Measurements from ENCODE around the gene GCNT1.
A peak's percentile ranks its signal among the peaks of the same experiment; 100 is the strongest.
"Not testable (repeated sequence)": the region's sequence is repeated elsewhere in the genome, so short reads cannot be mapped to it uniquely, and the experiment has no call there.

GCNT1 gene

GRCh38 chr9:76456202-76456926, 2.6 kb upstream of the GCNT1 start:
- FAIRE-seq, result peak; percentile 89
- peak; percentile 61 for DNase-seq (ENCODE audit: insufficient read length, low spot score)
- no peak for TF ChIP-seq POLR2A (IDR thresholded peaks at IDR 0.05; ENCODE audit: low read depth, low read length)

- DNase-seq (ENCODE audit: insufficient read length, low spot score) (peak; percentile 79), FAIRE-seq (peak; percentile 93)
- TF ChIP-seq POLR2A (IDR thresholded peaks at IDR 0.05; ENCODE audit: low read depth, low read length), result no peak
These were observed 983 bp downstream of the GCNT1 start for GRCh38 chr9:76459694-76460635.

GRCh38 chr9:76462126-76462525, 3.1 kb downstream of the GCNT1 start:
- TF ChIP-seq POLR2A (IDR thresholded peaks at IDR 0.05; ENCODE audit: low read depth, low read length), result no peak
- DNase-seq (ENCODE audit: insufficient read length, low spot score) (no peak), FAIRE-seq (no peak)

GRCh38 chr9:76463211-76463610, 4.2 kb downstream of the GCNT1 start:
- DNase-seq (ENCODE audit: insufficient read length, low spot score), result no peak
- FAIRE-seq, result no peak
- no peak for TF ChIP-seq POLR2A (IDR thresholded peaks at IDR 0.05; ENCODE audit: low read depth, low read length)

- no peak for TF ChIP-seq POLR2A (IDR thresholded peaks at IDR 0.05; ENCODE audit: low read depth, low read length)
- DNase-seq (ENCODE audit: insufficient read length, low spot score), result no peak
- no peak for FAIRE-seq
These were observed 5.7 kb downstream of the GCNT1 start for GRCh38 chr9:76464706-76465105.

GRCh38 chr9:76465442-76466298, 6.7 kb downstream of the GCNT1 start:
- DNase-seq (ENCODE audit: insufficient read length, low spot score), result no peak
- no peak for FAIRE-seq
- TF ChIP-seq POLR2A (IDR thresholded peaks at IDR 0.05; ENCODE audit: low read depth, low read length), result no peak

- TF ChIP-seq POLR2A (IDR thresholded peaks at IDR 0.05; ENCODE audit: low read depth, low read length), result no peak
- FAIRE-seq, result no peak
- no peak for DNase-seq (ENCODE audit: insufficient read length, low spot score)
These were observed 7.3 kb downstream of the GCNT1 start for GRCh38 chr9:76466299-76466605.

GRCh38 chr9:76474419-76474818, 15.4 kb downstream of the GCNT1 start:
- no peak for FAIRE-seq
- no peak for TF ChIP-seq POLR2A (IDR thresholded peaks at IDR 0.05; ENCODE audit: low read depth, low read length)

GRCh38 chr9:76475686-76476085, 16.7 kb downstream of the GCNT1 start:
- TF ChIP-seq POLR2A (IDR thresholded peaks at IDR 0.05; ENCODE audit: low read depth, low read length), result no peak
- FAIRE-seq, result no peak
- DNase-seq (ENCODE audit: insufficient read length, low spot score), result no peak

More at GRCh38 chr9:76474419-76474818, 15.4 kb downstream of the GCNT1 start:
- no peak for DNase-seq (ENCODE audit: insufficient read length, low spot score)

- not testable (repeated sequence) for FAIRE-seq; DNase-seq (ENCODE audit: insufficient read length, low spot score)
These were observed 18.8 kb downstream of the GCNT1 start for GRCh38 chr9:76477818-76478217.

GRCh38 chr9:76478226-76478625, 19.2 kb downstream of the GCNT1 start:
- DNase-seq (ENCODE audit: insufficient read length, low spot score) (no peak), FAIRE-seq (no peak)
- no peak for TF ChIP-seq POLR2A (IDR thresholded peaks at IDR 0.05; ENCODE audit: low read depth, low read length)

GRCh38 chr9:76479337-76479736, 20.4 kb downstream of the GCNT1 start:
- DNase-seq (ENCODE audit: insufficient read length, low spot score); FAIRE-seq: not testable (repeated sequence)

GRCh38 chr9:76486151-76486550, 27.2 kb downstream of the GCNT1 start:
- FAIRE-seq (peak; percentile 11), DNase-seq (ENCODE audit: insufficient read length, low spot score) (no peak)
- no peak for TF ChIP-seq POLR2A (IDR thresholded peaks at IDR 0.05; ENCODE audit: low read depth, low read length)
